ENCODE measurements around the gene LILRB2.
"Not testable (repeated sequence)": the region's sequence is repeated elsewhere in the genome, so short reads cannot be mapped to it uniquely, and the experiment has no call there.

Gene LILRB2

GRCh38 chr19:54281007-54281728 is at the start of gene LILRB2:
TSS of gene LILRB2 (minus strand) at chr19:54281110. CDS start at chr19:54280496, 614 bp downstream.
- no peak for DNase-seq

- DNase-seq: no peak
These were observed 48.7 kb upstream of the LILRB2 start for GRCh38 chr19:54329476-54330165.

GRCh38 chr19:54328781-54329180 is 47.9 kb upstream of the LILRB2 start:
- DNase-seq: not testable (repeated sequence)

GRCh38 chr19:54325631-54326030 is 44.7 kb upstream of the LILRB2 start:
- no peak for DNase-seq

DNA sequence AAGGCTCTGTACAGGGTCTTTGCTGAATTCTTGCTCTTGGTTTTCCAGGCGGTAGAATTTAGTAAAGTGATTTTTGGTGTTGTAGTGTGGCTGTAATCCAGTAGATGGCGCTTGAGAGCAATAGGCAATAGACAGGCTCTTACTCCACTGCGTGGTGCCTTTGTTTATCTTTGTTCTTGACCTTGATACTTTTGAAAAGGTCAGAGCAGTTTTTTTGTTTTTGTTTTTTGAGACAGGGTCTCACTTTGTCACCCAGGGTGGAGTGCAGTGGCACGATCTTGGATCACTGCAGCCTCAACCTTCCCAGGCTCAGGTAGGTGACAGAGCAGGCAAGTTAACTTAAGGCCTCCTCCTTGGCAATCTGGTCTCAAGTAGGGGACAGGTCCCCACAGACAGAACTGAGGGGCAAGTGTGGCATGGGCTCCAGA is 44.3 kb upstream of the LILRB2 start:
- DNase-seq: peak; percentile 26

DNA sequence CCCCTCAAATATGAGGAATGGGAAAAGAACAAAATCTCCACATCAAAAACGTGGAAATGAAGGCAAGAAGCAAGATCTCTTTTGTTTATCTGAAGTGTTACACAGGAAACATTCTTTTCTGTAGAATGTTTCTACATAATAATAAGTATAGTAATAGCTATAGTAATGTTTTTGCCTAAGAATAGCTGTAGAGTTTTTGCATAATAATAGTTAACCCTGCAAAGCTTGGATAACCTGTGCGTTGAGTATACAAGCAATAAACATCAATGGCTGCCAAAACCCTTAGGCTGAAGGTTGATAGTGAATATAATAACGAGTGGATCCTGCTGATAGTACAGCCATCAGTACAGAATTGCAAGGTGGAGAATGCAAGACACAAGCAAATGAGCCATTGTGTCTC is 43.2 kb upstream of the LILRB2 start:
- no peak for DNase-seq

DNA sequence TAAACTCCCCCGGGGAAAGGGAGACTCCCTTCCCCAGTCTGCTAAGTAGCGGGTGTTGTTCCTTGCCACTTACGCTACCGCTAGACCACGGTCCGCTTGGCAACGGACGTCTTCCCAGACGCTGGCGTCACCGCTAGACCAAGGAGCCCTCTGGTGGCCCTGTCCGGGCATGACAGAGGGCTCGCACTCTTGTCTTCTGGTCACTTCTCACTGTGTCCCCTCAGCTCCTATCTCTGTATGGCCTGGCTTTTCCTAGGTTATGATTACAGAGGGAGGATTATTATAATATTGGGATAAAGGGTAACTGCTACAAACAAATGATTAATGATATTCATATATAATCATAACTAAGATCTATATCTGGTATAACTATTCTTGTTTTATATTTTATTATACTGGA is 42.0 kb upstream of the LILRB2 start:
- DNase-seq: peak; percentile 22

DNA sequence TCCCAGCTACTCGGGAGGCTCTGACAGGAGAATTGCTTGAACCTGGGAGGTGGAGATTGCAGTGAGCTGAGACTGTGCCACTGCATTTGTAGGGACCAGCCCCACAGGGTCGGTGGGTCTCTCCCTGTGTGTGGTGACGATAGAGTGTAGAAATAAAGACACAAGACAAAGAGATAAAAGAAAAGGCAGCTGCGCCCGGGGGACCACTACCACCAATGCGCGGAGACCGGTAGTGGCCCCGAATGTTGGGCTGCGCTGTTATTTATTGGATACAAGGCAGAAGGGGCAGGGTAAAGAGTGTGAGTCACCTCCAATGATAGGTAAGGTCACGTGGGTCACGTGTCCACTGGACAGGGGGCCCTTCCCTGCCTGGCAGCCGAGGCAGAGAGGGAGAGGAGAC is 41.4 kb upstream of the LILRB2 start:
- not testable (repeated sequence) for DNase-seq

GRCh38 chr19:54319892-54320670 is 39.2 kb upstream of the LILRB2 start:
- no peak for DNase-seq

- DNase-seq: peak; percentile 29
These were observed 38.1 kb upstream of the LILRB2 start for GRCh38 chr19:54319049-54319448.

GRCh38 chr19:54317965-54318240 is 37.0 kb upstream of the LILRB2 start:
- DNase-seq: no peak

GRCh38 chr19:54317108-54317964 is 36.4 kb upstream of the LILRB2 start:
- no peak for DNase-seq

GRCh38 chr19:54316746-54317107 is 35.8 kb upstream of the LILRB2 start:
- peak; percentile 69 for DNase-seq

- no peak for DNase-seq
These were observed 35.0 kb upstream of the LILRB2 start for GRCh38 chr19:54315956-54316355.

GRCh38 chr19:54312436-54313377 is 31.8 kb upstream of the LILRB2 start, which contains the start of gene LILRA5:
TSS of gene LILRA5 (minus strand) at chr19:54313166. CDS start at chr19:54313019, 147 bp downstream.
- peak; percentile 64 for DNase-seq

DNA sequence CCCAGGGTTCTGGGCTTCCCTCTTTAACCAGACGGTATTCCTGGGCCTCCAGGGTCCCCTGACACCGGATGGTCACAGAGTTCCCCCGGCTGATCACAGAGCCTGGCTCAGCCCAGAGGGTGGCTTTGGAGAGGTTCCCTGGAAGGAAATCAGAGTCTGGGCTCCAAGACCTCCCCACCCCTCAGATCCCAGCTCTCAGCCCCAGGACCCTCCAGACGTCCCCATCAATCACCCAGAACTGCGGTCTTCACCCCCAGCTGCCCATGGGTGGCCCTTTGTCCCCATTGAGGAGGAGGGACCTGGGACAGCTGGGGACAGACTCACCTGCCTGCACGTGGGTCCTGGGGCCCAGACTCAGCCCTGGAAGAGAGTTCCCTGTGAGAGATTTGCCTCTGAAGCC is 31.1 kb upstream of the LILRB2 start:
- DNase-seq: no peak

DNA sequence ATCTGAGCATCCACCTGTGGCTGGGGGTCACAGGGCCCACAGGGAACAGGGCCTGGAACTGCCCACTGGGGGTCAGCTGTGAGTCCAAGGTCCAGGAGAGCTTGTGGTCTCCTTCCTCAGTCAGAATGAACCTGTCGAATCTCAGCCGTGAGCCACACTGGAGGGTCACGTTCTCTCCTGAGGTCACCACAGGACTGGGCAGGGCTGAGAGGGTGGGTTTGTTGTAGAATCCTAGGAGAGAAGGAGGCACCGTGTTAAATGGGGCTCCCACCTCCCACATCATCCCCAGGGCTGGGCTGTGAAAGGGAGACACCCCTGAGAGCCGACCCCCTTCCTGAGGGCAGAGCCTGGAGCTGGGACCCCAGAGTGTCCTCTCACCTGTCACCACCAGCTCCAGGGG is 30.6 kb upstream of the LILRB2 start:
- DNase-seq: no peak

GRCh38 chr19:54310543-54310942 is 29.6 kb upstream of the LILRB2 start:
- no peak for DNase-seq

DNA sequence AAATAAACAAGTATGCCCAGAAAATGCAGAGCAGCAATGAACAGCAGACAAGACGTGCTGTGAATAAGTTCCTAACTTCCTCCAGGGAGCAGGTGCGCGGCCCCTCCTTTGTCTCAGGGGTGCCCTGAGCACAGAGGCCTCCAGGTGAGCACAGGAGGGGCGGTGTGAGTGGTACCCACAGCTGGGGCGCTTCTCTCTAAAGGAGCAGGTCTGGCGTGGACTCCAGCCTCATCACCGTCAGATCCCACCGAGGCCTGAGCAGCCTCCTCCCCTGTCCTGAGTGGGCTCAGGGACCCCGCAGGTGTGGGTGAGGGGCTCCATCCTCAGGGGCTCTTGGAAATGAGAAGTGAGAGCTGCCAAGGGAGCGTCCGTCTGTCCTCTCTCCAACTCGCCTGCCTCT is 28.9 kb upstream of the LILRB2 start:
- no peak for DNase-seq

GRCh38 chr19:54307389-54308020 is 26.6 kb upstream of the LILRB2 start:
- DNase-seq: no peak

- DNase-seq: no peak
These were observed 24.2 kb upstream of the LILRB2 start for GRCh38 chr19:54305141-54305540.
